Measurements from ENCODE around the gene PGAP2.

PGAP2 gene

GRCh38 chr11:3831378-3832239, 23.2 kb downstream of the PGAP2 start:
- H3K36me3 ChIP-seq (replicated peaks), result peaks cover 38% of the 10 kb centered on the region
- H3K4me3 ChIP-seq, result no peak overlapping the region
- in situ Hi-C loops (cut with MboI; ENCODE audit: low sequenced_read_pairs), result no loop called here

DNA sequence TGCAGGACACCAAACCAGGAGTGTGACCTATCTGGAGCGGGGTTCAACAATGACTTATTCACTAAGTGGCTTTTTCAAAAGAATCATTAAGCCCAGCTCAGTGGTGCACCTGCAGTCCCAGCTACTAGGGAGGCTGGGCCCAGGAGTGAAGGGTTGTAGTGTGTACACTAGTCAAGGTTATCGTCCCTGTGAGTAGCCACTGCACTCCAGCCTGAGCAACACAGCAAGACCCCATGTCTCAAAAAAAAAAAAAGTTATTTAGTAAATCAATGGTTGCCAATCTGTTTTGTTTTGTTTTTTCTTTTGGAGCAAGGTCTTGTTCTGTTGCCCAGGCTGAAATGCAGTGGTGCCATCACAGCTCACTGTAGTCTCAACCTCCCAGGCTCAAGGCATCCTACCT, 24.5 kb downstream of the PGAP2 start:
- DNase-seq (ENCODE audit: low spot score in 2 of 2), result no peak
- no peaks in the 10 kb centered on the region for H3K4me1 ChIP-seq
- in situ Hi-C loops (cut with MboI; ENCODE audit: low sequenced_read_pairs), result no loop called here
- no peaks in the 10 kb centered on the region for H3K9me3 ChIP-seq
- no peaks in the 10 kb centered on the region for H3K27me3 ChIP-seq (ENCODE audit: low read depth)
- H3K36me3 ChIP-seq (replicated peaks), result peaks cover 28% of the 10 kb centered on the region
- no peak overlapping the region for H3K4me3 ChIP-seq

More at GRCh38 chr11:3831378-3832239, 23.2 kb downstream of the PGAP2 start:
- H3K27me3 ChIP-seq (ENCODE audit: low read depth), result no peaks in the 10 kb centered on the region
- peaks cover 5% of the 10 kb centered on the region; the same call in 1 of the 2 replicates for H3K4me1 ChIP-seq
- no peak for DNase-seq (ENCODE audit: low spot score in 2 of 2)
- no peaks in the 10 kb centered on the region for H3K9me3 ChIP-seq

DNA sequence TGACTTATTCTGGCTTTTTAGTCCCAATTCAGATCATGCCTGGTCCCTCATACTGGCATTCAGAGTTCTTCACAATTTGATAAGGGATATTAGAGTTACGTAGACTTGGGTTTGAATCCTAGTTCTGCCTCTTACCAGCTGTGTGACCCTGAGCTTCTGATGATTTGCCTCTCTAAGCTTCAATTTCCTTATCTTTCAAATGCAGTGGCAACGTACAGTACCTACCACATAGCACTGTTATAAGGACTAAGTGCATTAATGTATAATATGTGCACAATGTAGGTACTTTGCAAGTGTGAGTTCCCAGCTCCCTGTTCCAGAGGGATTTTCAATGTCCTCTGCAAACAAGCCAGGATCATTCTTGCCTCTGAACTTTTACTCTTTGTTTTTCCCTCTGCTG, 25.1 kb downstream of the PGAP2 start:
- Histone ChIP-seq H3K9me3 (no peaks in the 10 kb centered on the region), H3K4me1 (no peaks in the 10 kb centered on the region), H3K27me3 (ENCODE audit: low read depth) (no peaks in the 10 kb centered on the region), H3K4me3 (no peak overlapping the region), H3K36me3 (replicated peaks) (peaks cover 31% of the 10 kb centered on the region)
- in situ Hi-C loops (cut with MboI; ENCODE audit: low sequenced_read_pairs), result no loop called here
- DNase-seq (ENCODE audit: low spot score in 2 of 2), result no peak

GRCh38 chr11:3834349-3834663, 25.9 kb downstream of the PGAP2 start:
- Histone ChIP-seq H3K4me1 (peaks cover 4% of the 10 kb centered on the region; the same call in 1 of the 2 replicates), H3K9me3 (no peaks in the 10 kb centered on the region)

GRCh38 chr11:3834664-3835461, 26.5 kb downstream of the PGAP2 start:
- in situ Hi-C loops (cut with MboI; ENCODE audit: low sequenced_read_pairs), result no loop called here
- H3K9me3 ChIP-seq, result no peaks in the 10 kb centered on the region
- DNase-seq (ENCODE audit: low spot score in 2 of 2), result no peak
- H3K4me3 ChIP-seq, result no peak overlapping the region
- H3K36me3 ChIP-seq (replicated peaks), result peaks cover 26% of the 10 kb centered on the region
- H3K27me3 ChIP-seq (ENCODE audit: low read depth), result no peaks in the 10 kb centered on the region
- H3K4me1 ChIP-seq, result peaks cover 9% of the 10 kb centered on the region

More at GRCh38 chr11:3834349-3834663, 25.9 kb downstream of the PGAP2 start:
- H3K4me3 ChIP-seq, result no peak overlapping the region
- no peaks in the 10 kb centered on the region for H3K27me3 ChIP-seq (ENCODE audit: low read depth)
- H3K36me3 ChIP-seq (replicated peaks), result peaks cover 31% of the 10 kb centered on the region
- DNase-seq (ENCODE audit: low spot score in 2 of 2), result no peak
- in situ Hi-C loops (cut with MboI; ENCODE audit: low sequenced_read_pairs), result no loop called here

- Histone ChIP-seq H3K27me3 (ENCODE audit: low read depth) (no peaks in the 10 kb centered on the region), H3K4me1 (peaks cover 12% of the 10 kb centered on the region), H3K36me3 (replicated peaks) (peaks cover 21% of the 10 kb centered on the region), H3K9me3 (no peaks in the 10 kb centered on the region), H3K4me3 (no peak overlapping the region)
- in situ Hi-C loops (cut with MboI; ENCODE audit: low sequenced_read_pairs), result no loop called here
- no peak for DNase-seq (ENCODE audit: low spot score in 2 of 2)
Observed at GRCh38 chr11:3835751-3836150, 27.4 kb downstream of the PGAP2 start.

GRCh38 chr11:3836903-3837302, 28.5 kb downstream of the PGAP2 start:
- Histone ChIP-seq H3K9me3 (peaks cover 3% of the 10 kb centered on the region; the same call in 1 of the 2 replicates), H3K4me1 (peaks cover 12% of the 10 kb centered on the region), H3K27me3 (ENCODE audit: low read depth) (no peaks in the 10 kb centered on the region), H3K36me3 (replicated peaks) (peaks cover 21% of the 10 kb centered on the region), H3K4me3 (no peak overlapping the region)
- no peak for DNase-seq (ENCODE audit: low spot score in 2 of 2)
- in situ Hi-C loops (cut with MboI; ENCODE audit: low sequenced_read_pairs), result no loop called here

DNA sequence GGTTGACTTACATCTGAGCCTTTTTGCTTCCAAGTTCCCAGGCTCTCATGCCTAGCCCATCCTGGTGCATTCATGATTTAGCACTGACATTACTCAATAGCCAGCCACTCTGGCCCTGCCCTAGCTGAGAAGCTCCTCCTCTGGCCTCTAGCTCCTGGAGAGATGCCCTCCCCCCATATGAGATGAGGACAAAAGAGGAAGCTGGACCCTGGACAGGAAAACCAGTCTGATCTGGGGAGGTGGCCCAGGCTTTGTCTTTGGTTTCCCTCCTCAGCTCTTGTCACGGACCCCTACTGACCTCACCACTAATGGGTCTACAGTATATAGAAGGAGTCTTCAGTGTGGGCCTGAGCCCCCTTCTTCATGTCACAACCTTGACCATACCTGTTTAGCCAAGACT, 29.4 kb downstream of the PGAP2 start:
- Histone ChIP-seq H3K9me3 (peaks cover 5% of the 10 kb centered on the region; the same call in 1 of the 2 replicates), H3K36me3 (replicated peaks) (peaks cover 21% of the 10 kb centered on the region), H3K4me3 (no peak overlapping the region), H3K4me1 (peaks cover 12% of the 10 kb centered on the region), H3K27me3 (ENCODE audit: low read depth) (no peaks in the 10 kb centered on the region)
- no peak for DNase-seq (ENCODE audit: low spot score in 2 of 2)
- in situ Hi-C loops (cut with MboI; ENCODE audit: low sequenced_read_pairs), result no loop called here

- in situ Hi-C loops (cut with MboI; ENCODE audit: low sequenced_read_pairs), result no loop called here
- Histone ChIP-seq H3K9me3 (peaks cover 5% of the 10 kb centered on the region; the same call in 1 of the 2 replicates), H3K4me1 (peaks cover 12% of the 10 kb centered on the region), H3K27me3 (ENCODE audit: low read depth) (no peaks in the 10 kb centered on the region), H3K36me3 (replicated peaks) (peaks cover 19% of the 10 kb centered on the region), H3K4me3 (no peak overlapping the region)
- DNase-seq (ENCODE audit: low spot score in 2 of 2), result no peak
Observed at GRCh38 chr11:3838504-3838903, 30.1 kb downstream of the PGAP2 start.

- in situ Hi-C loops (cut with MboI; ENCODE audit: low sequenced_read_pairs), result no loop called here
- Histone ChIP-seq H3K4me3 (peak overlapping the region; percentile 61), H3K27me3 (ENCODE audit: low read depth) (no peaks in the 10 kb centered on the region), H3K4me1 (peaks cover 12% of the 10 kb centered on the region), H3K9me3 (peaks cover 5% of the 10 kb centered on the region; the same call in 1 of the 2 replicates), H3K36me3 (replicated peaks) (peaks cover 10% of the 10 kb centered on the region)
- DNase-seq (ENCODE audit: low spot score in 2 of 2), result peak in 1 of 2 experiments; percentile 36
Observed at GRCh38 chr11:3840004-3840869, 31.9 kb downstream of the PGAP2 start.

GRCh38 chr11:3840870-3841425, 32.6 kb downstream of the PGAP2 start, which contains the start of gene RHOG:
Gene RHOG, minus strand, starts transcription at chr11:3840959. Its CDS starts 12,821 bp downstream, at chr11:3828138.
- Histone ChIP-seq H3K4me1 (peaks cover 12% of the 10 kb centered on the region), H3K36me3 (replicated peaks) (peaks cover 6% of the 10 kb centered on the region; the same call in 1 of the 2 replicates), H3K27me3 (ENCODE audit: low read depth) (no peaks in the 10 kb centered on the region), H3K4me3 (peak within 1 kb of the TSS; percentile 61), H3K9me3 (peaks cover 5% of the 10 kb centered on the region; the same call in 1 of the 2 replicates)
- in situ Hi-C loops (cut with MboI; ENCODE audit: low sequenced_read_pairs), result no loop called here
- DNase-seq (ENCODE audit: low spot score in 2 of 2), result peak; percentile 53 to 87

DNA sequence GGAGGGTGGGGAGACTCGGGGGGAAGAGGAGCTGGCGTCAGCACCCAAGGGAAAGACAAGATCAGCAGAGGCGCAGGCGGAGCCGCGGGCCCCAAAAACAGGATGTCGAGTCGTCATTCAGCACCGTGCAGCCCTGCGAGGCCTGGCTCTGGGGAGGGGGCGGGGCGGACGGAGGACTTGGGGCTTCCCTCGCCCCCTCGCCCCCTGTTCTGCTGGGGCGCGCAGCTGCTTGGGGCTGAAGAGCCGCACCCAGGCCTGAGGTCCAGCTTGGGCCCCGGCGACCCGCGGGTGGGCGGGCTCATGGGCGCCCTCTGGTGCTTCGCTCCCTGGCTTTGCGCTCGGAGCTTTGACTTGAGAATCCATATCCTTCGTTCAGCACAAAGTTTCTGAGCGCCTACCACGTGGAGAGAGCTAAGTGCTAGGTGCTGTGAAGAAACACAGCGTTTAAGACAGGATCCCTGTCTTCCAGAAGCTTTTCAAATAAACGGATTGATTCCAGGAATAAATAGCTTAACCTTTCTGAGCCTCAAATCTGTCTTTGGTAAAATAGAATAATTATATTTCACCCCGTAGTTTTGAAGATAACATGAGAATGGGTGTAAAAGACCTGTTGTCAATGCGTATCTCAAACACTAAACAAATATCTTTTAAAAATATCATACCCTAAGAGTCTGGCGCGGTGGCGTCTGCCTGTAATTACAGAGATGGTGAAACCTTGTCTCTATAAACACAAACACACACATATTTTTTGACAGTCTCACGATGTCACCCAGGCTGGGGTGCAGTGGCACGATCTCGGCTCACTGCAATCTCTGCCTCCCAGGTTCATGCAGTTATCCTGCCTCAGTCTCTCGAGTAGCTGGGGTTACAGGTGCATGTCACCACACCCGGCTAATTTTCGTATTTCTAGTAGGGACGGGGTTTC, 33.3 kb downstream of the PGAP2 start:
- peaks cover 12% of the 10 kb centered on the region for H3K4me1 ChIP-seq
- peaks cover 5% of the 10 kb centered on the region; the same call in 1 of the 2 replicates for H3K9me3 ChIP-seq
- no peaks in the 10 kb centered on the region for H3K27me3 ChIP-seq (ENCODE audit: low read depth)
- H3K4me3 ChIP-seq, result peak overlapping the region; percentile 61
- DNase-seq (ENCODE audit: low spot score in 2 of 2), result peak; percentile 88
- in situ Hi-C loops (cut with MboI; ENCODE audit: low sequenced_read_pairs), result no loop called here
- peaks cover 6% of the 10 kb centered on the region; the same call in 1 of the 2 replicates for H3K36me3 ChIP-seq (replicated peaks)
